Measurements from ENCODE around the gene NTF3. TPM values are rescaled to one million over a fixed set of nuclear protein-coding genes. Genes with fewer than 3 reads are reported as not detected.

NTF3 gene
- total RNA-seq, 1 experiment from 2014 or later, result not detected

- H3K9me3 ChIP-seq (ENCODE audit: control insufficient read depth, insufficient read depth, low read depth, low read length), result no peaks in the 10 kb centered on the region
- no peaks in the 10 kb centered on the region for H3K4me1 ChIP-seq (ENCODE audit: control insufficient read depth, insufficient read depth, low read length)
- DNase-seq (ENCODE audit: low read depth, low spot score) (no peak), ATAC-seq (no peak)
- no peak overlapping the region for H3K27ac ChIP-seq (ENCODE audit: low read length)
- POLR2A ChIA-PET, result no interaction called here
- intact Hi-C loops (cut with micrococcal nuclease; ENCODE audit: unreplicated experiment), result no loop called here
- no peaks in the 10 kb centered on the region for H3K36me3 ChIP-seq (ENCODE audit: control insufficient read depth, insufficient read depth, low read length)
- no peak overlapping the region for H3K4me3 ChIP-seq (ENCODE audit: low read depth in 2 of 2, low read length in 2 of 2)
- in situ Hi-C loops (cut with HindIII; ENCODE audit: low pct_unique_long_range_greater_than_20kb, low sequenced_read_pairs), result no loop called here
- TF ChIP-seq POLR2AphosphoS5 (IDR thresholded peaks at IDR 0.05; ENCODE audit: low read depth, low read length), result no peak
- no peak for TF ChIP-seq TCF7L2 (IDR thresholded peaks at IDR 0.05; ENCODE audit: low read depth, low read length)
- TF ChIP-seq SIN3A (IDR thresholded peaks at IDR 0.05; ENCODE audit: borderline replicate concordance, insufficient read depth, low read depth, low read length), result no peak
- no peak for TF ChIP-seq CTCF (IDR thresholded peaks at IDR 0.05)
- no peak for TF ChIP-seq REST (IDR thresholded peaks at IDR 0.05; ENCODE audit: insufficient read depth in 1 of 2, low read depth in 2 of 2, low read length in 1 of 2)
- CTCF ChIA-PET, result no interaction called here
- BruUV-seq (replicated peaks), result no TSS peak
- no peaks in the 10 kb centered on the region for H3K27me3 ChIP-seq (ENCODE audit: control insufficient read depth, insufficient read depth, low read length)
These were observed 77.6 kb downstream of the NTF3 start for GRCh38 chr12:5509557-5509956.

DNA sequence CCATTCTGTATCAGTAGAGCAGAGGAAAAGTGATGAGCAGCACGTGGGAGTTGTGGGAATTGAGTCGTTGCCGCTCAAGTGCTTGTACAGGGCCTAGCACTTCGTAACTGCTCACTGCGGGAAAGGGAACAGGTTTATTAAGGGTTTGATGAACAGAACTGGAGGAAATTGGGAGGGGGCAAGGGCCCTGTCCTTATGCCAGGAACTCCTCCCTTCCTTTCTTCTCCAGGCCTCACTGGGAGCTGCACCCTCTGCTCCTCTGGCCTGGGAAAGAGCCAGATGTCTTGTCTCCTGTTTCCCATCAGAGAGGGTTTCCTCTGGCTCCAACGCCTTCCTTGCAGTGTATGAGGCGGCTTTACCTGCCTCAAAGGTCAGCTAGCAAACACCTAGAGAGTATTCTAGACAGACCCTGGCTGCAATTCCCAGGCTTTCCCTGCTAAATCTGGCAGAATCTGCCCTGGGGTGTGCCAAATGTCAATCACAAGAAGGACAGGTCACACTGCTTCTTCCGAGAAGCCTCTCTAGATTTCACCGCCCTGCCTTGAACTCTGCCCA, 78.4 kb downstream of the NTF3 start:
- ChIA-PET CTCF (no interaction called here), POLR2A (no interaction called here)
- Histone ChIP-seq H3K27me3 (ENCODE audit: control insufficient read depth, insufficient read depth, low read length) (no peaks in the 10 kb centered on the region), H3K4me1 (ENCODE audit: control insufficient read depth, insufficient read depth, low read length) (no peaks in the 10 kb centered on the region), H3K9me3 (ENCODE audit: control insufficient read depth, insufficient read depth, low read depth, low read length) (no peaks in the 10 kb centered on the region), H3K4me3 (ENCODE audit: low read depth in 2 of 2, low read length in 2 of 2) (no peak overlapping the region), H3K36me3 (ENCODE audit: control insufficient read depth, insufficient read depth, low read length) (no peaks in the 10 kb centered on the region), H3K27ac (ENCODE audit: low read length) (no peak overlapping the region)
- TF ChIP-seq SIN3A (IDR thresholded peaks at IDR 0.05; ENCODE audit: borderline replicate concordance, insufficient read depth, low read depth, low read length) (no peak), POLR2AphosphoS5 (IDR thresholded peaks at IDR 0.05; ENCODE audit: low read depth, low read length) (no peak), TCF7L2 (IDR thresholded peaks at IDR 0.05; ENCODE audit: low read depth, low read length) (no peak), REST (IDR thresholded peaks at IDR 0.05; ENCODE audit: insufficient read depth in 1 of 2, low read depth in 2 of 2, low read length in 1 of 2) (no peak), CTCF (IDR thresholded peaks at IDR 0.05) (no peak)
- BruUV-seq (replicated peaks), result no TSS peak
- intact Hi-C loops (cut with micrococcal nuclease; ENCODE audit: unreplicated experiment), result no loop called here
- no peak for ATAC-seq
- in situ Hi-C loops (cut with HindIII; ENCODE audit: low pct_unique_long_range_greater_than_20kb, low sequenced_read_pairs), result no loop called here
- no peak for DNase-seq (ENCODE audit: low read depth, low spot score)

Measured in Panc1 (cell line).